ENCODE measurements around the gene HBG1.

DNA sequence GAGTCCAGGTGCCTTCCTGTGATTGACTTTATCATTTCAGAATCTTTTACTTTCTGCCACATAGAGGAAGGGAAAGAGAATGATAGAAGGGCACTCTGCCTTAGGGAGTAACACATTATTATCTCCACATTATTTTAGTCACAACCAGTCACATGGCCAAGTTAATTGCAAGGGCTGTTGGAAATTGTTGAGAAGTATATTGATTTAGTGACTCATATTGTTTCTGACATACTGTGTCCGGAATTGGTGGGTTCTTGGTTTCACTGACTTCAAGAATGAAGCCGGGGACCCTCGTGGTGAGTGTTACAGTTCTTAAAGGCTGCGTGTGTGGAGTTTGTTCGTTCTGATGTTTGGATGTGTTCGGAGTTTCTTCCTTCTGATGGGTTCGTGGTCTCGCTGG, 43.4 kb upstream of the HBG1 start:
- no peak for TF ChIP-seq POLR2AphosphoS5 (IDR thresholded peaks at IDR 0.05; ENCODE audit: low read depth)
- TF ChIP-seq EZH2phosphoT487 (IDR thresholded peaks at IDR 0.05; ENCODE audit: unreplicated experiment): no peak
- no peak for TF ChIP-seq CTCF (conservative IDR thresholded peaks at IDR 0.05; ENCODE audit: low read depth in 2 of 2)
- TF ChIP-seq EZH2 (IDR thresholded peaks at IDR 0.05; ENCODE audit: low read depth, unreplicated experiment): no peak
- TF ChIP-seq, protein P1, sequence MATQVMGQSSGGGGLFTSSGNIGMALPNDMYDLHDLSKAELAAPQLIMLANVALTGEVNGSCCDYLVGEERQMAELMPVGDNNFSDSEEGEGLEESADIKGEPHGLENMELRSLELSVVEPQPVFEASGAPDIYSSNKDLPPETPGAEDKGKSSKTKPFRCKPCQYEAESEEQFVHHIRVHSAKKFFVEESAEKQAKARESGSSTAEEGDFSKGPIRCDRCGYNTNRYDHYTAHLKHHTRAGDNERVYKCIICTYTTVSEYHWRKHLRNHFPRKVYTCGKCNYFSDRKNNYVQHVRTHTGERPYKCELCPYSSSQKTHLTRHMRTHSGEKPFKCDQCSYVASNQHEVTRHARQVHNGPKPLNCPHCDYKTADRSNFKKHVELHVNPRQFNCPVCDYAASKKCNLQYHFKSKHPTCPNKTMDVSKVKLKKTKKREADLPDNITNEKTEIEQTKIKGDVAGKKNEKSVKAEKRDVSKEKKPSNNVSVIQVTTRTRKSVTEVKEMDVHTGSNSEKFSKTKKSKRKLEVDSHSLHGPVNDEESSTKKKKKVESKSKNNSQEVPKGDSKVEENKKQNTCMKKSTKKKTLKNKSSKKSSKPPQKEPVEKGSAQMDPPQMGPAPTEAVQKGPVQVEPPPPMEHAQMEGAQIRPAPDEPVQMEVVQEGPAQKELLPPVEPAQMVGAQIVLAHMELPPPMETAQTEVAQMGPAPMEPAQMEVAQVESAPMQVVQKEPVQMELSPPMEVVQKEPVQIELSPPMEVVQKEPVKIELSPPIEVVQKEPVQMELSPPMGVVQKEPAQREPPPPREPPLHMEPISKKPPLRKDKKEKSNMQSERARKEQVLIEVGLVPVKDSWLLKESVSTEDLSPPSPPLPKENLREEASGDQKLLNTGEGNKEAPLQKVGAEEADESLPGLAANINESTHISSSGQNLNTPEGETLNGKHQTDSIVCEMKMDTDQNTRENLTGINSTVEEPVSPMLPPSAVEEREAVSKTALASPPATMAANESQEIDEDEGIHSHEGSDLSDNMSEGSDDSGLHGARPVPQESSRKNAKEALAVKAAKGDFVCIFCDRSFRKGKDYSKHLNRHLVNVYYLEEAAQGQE (IDR thresholded peaks at IDR 0.05; ENCODE audit: unreplicated experiment): no peak
- no peak for TF ChIP-seq JUNB (IDR thresholded peaks at IDR 0.05; ENCODE audit: unreplicated experiment)
- TF ChIP-seq, protein P2, sequence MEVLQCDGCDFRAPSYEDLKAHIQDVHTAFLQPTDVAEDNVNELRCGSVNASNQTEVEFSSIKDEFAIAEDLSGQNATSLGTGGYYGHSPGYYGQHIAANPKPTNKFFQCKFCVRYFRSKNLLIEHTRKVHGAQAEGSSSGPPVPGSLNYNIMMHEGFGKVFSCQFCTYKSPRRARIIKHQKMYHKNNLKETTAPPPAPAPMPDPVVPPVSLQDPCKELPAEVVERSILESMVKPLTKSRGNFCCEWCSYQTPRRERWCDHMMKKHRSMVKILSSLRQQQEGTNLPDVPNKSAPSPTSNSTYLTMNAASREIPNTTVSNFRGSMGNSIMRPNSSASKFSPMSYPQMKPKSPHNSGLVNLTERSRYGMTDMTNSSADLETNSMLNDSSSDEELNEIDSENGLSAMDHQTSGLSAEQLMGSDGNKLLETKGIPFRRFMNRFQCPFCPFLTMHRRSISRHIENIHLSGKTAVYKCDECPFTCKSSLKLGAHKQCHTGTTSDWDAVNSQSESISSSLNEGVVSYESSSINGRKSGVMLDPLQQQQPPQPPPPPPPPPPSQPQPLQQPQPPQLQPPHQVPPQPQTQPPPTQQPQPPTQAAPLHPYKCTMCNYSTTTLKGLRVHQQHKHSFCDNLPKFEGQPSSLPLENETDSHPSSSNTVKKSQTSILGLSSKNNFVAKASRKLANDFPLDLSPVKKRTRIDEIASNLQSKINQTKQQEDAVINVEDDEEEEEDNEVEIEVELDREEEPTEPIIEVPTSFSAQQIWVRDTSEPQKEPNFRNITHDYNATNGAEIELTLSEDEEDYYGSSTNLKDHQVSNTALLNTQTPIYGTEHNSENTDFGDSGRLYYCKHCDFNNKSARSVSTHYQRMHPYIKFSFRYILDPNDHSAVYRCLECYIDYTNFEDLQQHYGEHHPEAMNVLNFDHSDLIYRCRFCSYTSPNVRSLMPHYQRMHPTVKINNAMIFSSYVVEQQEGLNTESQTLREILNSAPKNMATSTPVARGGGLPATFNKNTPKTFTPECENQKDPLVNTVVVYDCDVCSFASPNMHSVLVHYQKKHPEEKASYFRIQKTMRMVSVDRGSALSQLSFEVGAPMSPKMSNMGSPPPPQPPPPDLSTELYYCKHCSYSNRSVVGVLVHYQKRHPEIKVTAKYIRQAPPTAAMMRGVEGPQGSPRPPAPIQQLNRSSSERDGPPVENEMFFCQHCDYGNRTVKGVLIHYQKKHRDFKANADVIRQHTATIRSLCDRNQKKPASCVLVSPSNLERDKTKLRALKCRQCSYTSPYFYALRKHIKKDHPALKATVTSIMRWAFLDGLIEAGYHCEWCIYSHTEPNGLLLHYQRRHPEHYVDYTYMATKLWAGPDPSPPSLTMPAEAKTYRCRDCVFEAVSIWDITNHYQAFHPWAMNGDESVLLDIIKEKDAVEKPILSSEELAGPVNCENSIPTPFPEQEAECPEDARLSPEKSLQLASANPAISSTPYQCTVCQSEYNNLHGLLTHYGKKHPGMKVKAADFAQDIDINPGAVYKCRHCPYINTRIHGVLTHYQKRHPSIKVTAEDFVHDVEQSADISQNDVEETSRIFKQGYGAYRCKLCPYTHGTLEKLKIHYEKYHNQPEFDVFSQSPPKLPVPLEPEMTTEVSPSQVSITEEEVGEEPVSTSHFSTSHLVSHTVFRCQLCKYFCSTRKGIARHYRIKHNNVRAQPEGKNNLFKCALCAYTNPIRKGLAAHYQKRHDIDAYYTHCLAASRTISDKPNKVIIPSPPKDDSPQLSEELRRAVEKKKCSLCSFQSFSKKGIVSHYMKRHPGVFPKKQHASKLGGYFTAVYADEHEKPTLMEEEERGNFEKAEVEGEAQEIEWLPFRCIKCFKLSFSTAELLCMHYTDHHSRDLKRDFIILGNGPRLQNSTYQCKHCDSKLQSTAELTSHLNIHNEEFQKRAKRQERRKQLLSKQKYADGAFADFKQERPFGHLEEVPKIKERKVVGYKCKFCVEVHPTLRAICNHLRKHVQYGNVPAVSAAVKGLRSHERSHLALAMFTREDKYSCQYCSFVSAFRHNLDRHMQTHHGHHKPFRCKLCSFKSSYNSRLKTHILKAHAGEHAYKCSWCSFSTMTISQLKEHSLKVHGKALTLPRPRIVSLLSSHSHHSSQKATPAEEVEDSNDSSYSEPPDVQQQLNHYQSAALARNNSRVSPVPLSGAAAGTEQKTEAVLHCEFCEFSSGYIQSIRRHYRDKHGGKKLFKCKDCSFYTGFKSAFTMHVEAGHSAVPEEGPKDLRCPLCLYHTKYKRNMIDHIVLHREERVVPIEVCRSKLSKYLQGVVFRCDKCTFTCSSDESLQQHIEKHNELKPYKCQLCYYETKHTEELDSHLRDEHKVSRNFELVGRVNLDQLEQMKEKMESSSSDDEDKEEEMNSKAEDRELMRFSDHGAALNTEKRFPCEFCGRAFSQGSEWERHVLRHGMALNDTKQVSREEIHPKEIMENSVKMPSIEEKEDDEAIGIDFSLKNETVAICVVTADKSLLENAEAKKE (CRISPR knock-in tag; IDR thresholded peaks at IDR 0.05): no peak
- no peak for TF ChIP-seq STAT1 (IDR thresholded peaks at IDR 0.05; ENCODE audit: unreplicated experiment)
- no peak for TF ChIP-seq ETS1 (IDR thresholded peaks at IDR 0.05)
- no peak for TF ChIP-seq CREB1 (CRISPR knock-in tag; IDR thresholded peaks at IDR 0.05; ENCODE audit: low read depth)

Measured in GM23338 (cell line).